GM12878 (cell line): ENCODE results near the gene ZDHHC17. TPM values are rescaled to one million over a fixed set of nuclear protein-coding genes. Genes with fewer than 3 reads are reported as not detected.

Source experiments
- ATF2 ChIP-seq: IDR thresholded peaks from 2 replicates; pipeline ENCODE4 v1.6.1; 2012; ENCODE audit warnings: low read length, inconsistent platforms
- CREB1 ChIP-seq: IDR thresholded peaks from 2 replicates; pipeline ENCODE4 v1.6.1; 2012; ENCODE audit warnings: low read depth, mild to moderate bottlenecking, inconsistent platforms
- JUND ChIP-seq: IDR thresholded peaks from 2 replicates; pipeline ENCODE4 v1.6.1; 2012; ENCODE audit warnings: low read depth, mild to moderate bottlenecking, low read length, improper control_type of control experiment, moderate library complexity
- MTA3 ChIP-seq: IDR thresholded peaks from 2 replicates; pipeline ENCODE4 v1.6.1; 2012; ENCODE audit warnings: low read length, inconsistent platforms, borderline replicate concordance
- MXI1 ChIP-seq: fragments of 150-350 bp; IDR thresholded peaks from 2 replicates; pipeline ENCODE4 v1.6.1; 2011; ENCODE audit warnings: low read depth, mild to moderate bottlenecking, inconsistent platforms, low read length, improper control_type of control experiment
- NKRF ChIP-seq: fragments of 450-650 bp; conservative IDR thresholded peaks from 2 replicates; pipeline ENCODE4 v1.6.1; 2017; ENCODE audit warnings: mild to moderate bottlenecking, moderate library complexity
- ZBTB11 ChIP-seq: fragments of 450-650 bp; formaldehyde crosslinking; IDR thresholded peaks from 2 replicates; pipeline ENCODE4 v1.5.0; 2022; ENCODE audit warnings: mild to moderate bottlenecking, missing genetic modification characterization
- ZNF274 ChIP-seq: IDR thresholded peaks from one replicate; pipeline ENCODE4 v1.8.0; 2011; ENCODE audit not compliant: insufficient read length, insufficient read depth
- polyA plus RNA-seq, 11 experiments: library from polyadenylated mRNA; depleted of rRNA in 4 of 11; unstranded in 6 of 11; stranded (reverse) in 5 of 11; fragments of >200 nt; fragmentation: Nextera tagmentation in 4 of 11; fragmentation: Illumina TruSeq in 1 of 11; extraction: Ambion mirVana in 4 of 11; extraction: Trizol in 1 of 11; gene quantifications; 1 replicate in 1 of 11; 2 replicates in 10 of 11; pipeline versions ENCODE4 v1.2.1 to v1.2.3, GENCODE V29; 2011 to 2016; ENCODE audit warnings: inconsistent platforms in 2 of 11, missing spikeins in 2 of 11, low read depth in 1 of 11
- total RNA-seq, 4 experiments: library from RNA; depleted of rRNA in 3 of 4; stranded (reverse); fragments of >200 nt in 3 of 4; fragmentation: Illumina TruSeq in 1 of 4; extraction: Trizol in 1 of 4; gene quantifications; 2 replicates each; pipeline versions ENCODE4 v1.2.1 to v1.2.3, GENCODE V29; 2013 to 2021

The ZDHHC17 gene
- total and polyA plus RNA-seq, 10 of the 15 experiments (the other 5 are each of a cell fraction or from before 2014, with no cell fraction given): 4.3 to 50.0 (median 19.3) TPM

- no peak for TF ChIP-seq ATF2
- TF ChIP-seq ZNF274: no peak
- TF ChIP-seq NKRF: no peak
- no peak for TF ChIP-seq CREB1
- TF ChIP-seq MXI1: no peak
- no peak for TF ChIP-seq ZBTB11 (CRISPR knock-in tag)
- no peak for TF ChIP-seq JUND
- TF ChIP-seq MTA3: no peak
Observed at GRCh38 chr12:76847260-76847659, 83.3 kb downstream of the ZDHHC17 start (continued).
